Measurements from ENCODE around the gene KRT1.

KRT1 gene

GRCh38 chr12:52699373-52699772 lies 19.2 kb upstream of the KRT1 start:
- no peak overlapping the region for H3K9ac ChIP-seq (ENCODE audit: insufficient read length, low read depth)
- H3K4me1 ChIP-seq (ENCODE audit: insufficient read depth, insufficient read length) = peaks cover 6% of the 10 kb centered on the region
- no peak for DNase-seq (ENCODE audit: low read depth, low spot score)
- no peak overlapping the region for H3K4me3 ChIP-seq (ENCODE audit: insufficient read length, low read depth)
- TF ChIP-seq ZNF274 (IDR thresholded peaks at IDR 0.05; ENCODE audit: low read depth, low read length) (no peak), SUZ12 (IDR thresholded peaks at IDR 0.05; ENCODE audit: extremely low read depth, insufficient read depth, insufficient read length) (no peak), YY1 (IDR thresholded peaks at IDR 0.05; ENCODE audit: insufficient read depth, insufficient read length) (no peak)
- H3K9me3 ChIP-seq (ENCODE audit: insufficient read depth, low read length) = no peaks in the 10 kb centered on the region
- no peaks in the 10 kb centered on the region for H3K36me3 ChIP-seq (ENCODE audit: insufficient read depth, insufficient read length, low read length)
- H3K27me3 ChIP-seq (ENCODE audit: insufficient read depth, insufficient read length) = peaks cover 6% of the 10 kb centered on the region

GRCh38 chr12:52698651-52699340 lies 18.6 kb upstream of the KRT1 start:
- DNase-seq (ENCODE audit: low read depth, low spot score) = no peak
- no peak overlapping the region for H3K9ac ChIP-seq (ENCODE audit: insufficient read length, low read depth)
- TF ChIP-seq ZNF274 (IDR thresholded peaks at IDR 0.05; ENCODE audit: low read depth, low read length) (no peak), YY1 (IDR thresholded peaks at IDR 0.05; ENCODE audit: insufficient read depth, insufficient read length) (no peak), SUZ12 (IDR thresholded peaks at IDR 0.05; ENCODE audit: extremely low read depth, insufficient read depth, insufficient read length) (no peak)
- H3K27me3 ChIP-seq (ENCODE audit: insufficient read depth, insufficient read length) = peaks cover 3% of the 10 kb centered on the region
- H3K36me3 ChIP-seq (ENCODE audit: insufficient read depth, insufficient read length, low read length) = no peaks in the 10 kb centered on the region
- no peak overlapping the region for H3K4me3 ChIP-seq (ENCODE audit: insufficient read length, low read depth)
- H3K4me1 ChIP-seq (ENCODE audit: insufficient read depth, insufficient read length) = peaks cover 6% of the 10 kb centered on the region
- no peaks in the 10 kb centered on the region for H3K9me3 ChIP-seq (ENCODE audit: insufficient read depth, low read length)

- DNase-seq (ENCODE audit: low read depth, low spot score) = no peak
- H3K27me3 ChIP-seq (ENCODE audit: insufficient read depth, insufficient read length) = peaks cover 13% of the 10 kb centered on the region
- H3K4me3 ChIP-seq (ENCODE audit: insufficient read length, low read depth) = no peak overlapping the region
- H3K4me1 ChIP-seq (ENCODE audit: insufficient read depth, insufficient read length) = peaks cover 10% of the 10 kb centered on the region
- no peaks in the 10 kb centered on the region for H3K36me3 ChIP-seq (ENCODE audit: insufficient read depth, insufficient read length, low read length)
- no peak overlapping the region for H3K9ac ChIP-seq (ENCODE audit: insufficient read length, low read depth)
- no peak for TF ChIP-seq YY1 (IDR thresholded peaks at IDR 0.05; ENCODE audit: insufficient read depth, insufficient read length)
- TF ChIP-seq ZNF274 (IDR thresholded peaks at IDR 0.05; ENCODE audit: low read depth, low read length) = no peak
- no peak for TF ChIP-seq SUZ12 (IDR thresholded peaks at IDR 0.05; ENCODE audit: extremely low read depth, insufficient read depth, insufficient read length)
- H3K9me3 ChIP-seq (ENCODE audit: insufficient read depth, low read length) = no peaks in the 10 kb centered on the region
Measured at GRCh38 chr12:52697058-52697582, 16.9 kb upstream of the KRT1 start.

GRCh38 chr12:52696588-52696987 lies 16.4 kb upstream of the KRT1 start:
- H3K4me1 ChIP-seq (ENCODE audit: insufficient read depth, insufficient read length) = peaks cover 10% of the 10 kb centered on the region
- no peak overlapping the region for H3K9ac ChIP-seq (ENCODE audit: insufficient read length, low read depth)
- no peaks in the 10 kb centered on the region for H3K9me3 ChIP-seq (ENCODE audit: insufficient read depth, low read length)
- peaks cover 19% of the 10 kb centered on the region for H3K27me3 ChIP-seq (ENCODE audit: insufficient read depth, insufficient read length)
- H3K4me3 ChIP-seq (ENCODE audit: insufficient read length, low read depth) = no peak overlapping the region
- no peak for DNase-seq (ENCODE audit: low read depth, low spot score)
- TF ChIP-seq YY1 (IDR thresholded peaks at IDR 0.05; ENCODE audit: insufficient read depth, insufficient read length) = no peak
- TF ChIP-seq SUZ12 (IDR thresholded peaks at IDR 0.05; ENCODE audit: extremely low read depth, insufficient read depth, insufficient read length) = no peak
- no peak for TF ChIP-seq ZNF274 (IDR thresholded peaks at IDR 0.05; ENCODE audit: low read depth, low read length)
- no peaks in the 10 kb centered on the region for H3K36me3 ChIP-seq (ENCODE audit: insufficient read depth, insufficient read length, low read length)

GRCh38 chr12:52695039-52695438 lies 14.8 kb upstream of the KRT1 start:
- TF ChIP-seq ZNF274 (IDR thresholded peaks at IDR 0.05; ENCODE audit: low read depth, low read length) (no peak), YY1 (IDR thresholded peaks at IDR 0.05; ENCODE audit: insufficient read depth, insufficient read length) (no peak), SUZ12 (IDR thresholded peaks at IDR 0.05; ENCODE audit: extremely low read depth, insufficient read depth, insufficient read length) (no peak)
- Histone ChIP-seq H3K27me3 (ENCODE audit: insufficient read depth, insufficient read length) (peaks cover 34% of the 10 kb centered on the region), H3K9ac (ENCODE audit: insufficient read length, low read depth) (no peak overlapping the region), H3K36me3 (ENCODE audit: insufficient read depth, insufficient read length, low read length) (no peaks in the 10 kb centered on the region), H3K9me3 (ENCODE audit: insufficient read depth, low read length) (no peaks in the 10 kb centered on the region), H3K4me3 (ENCODE audit: insufficient read length, low read depth) (no peak overlapping the region), H3K4me1 (ENCODE audit: insufficient read depth, insufficient read length) (peaks cover 10% of the 10 kb centered on the region)
- DNase-seq (ENCODE audit: low read depth, low spot score) = no peak

GRCh38 chr12:52694151-52694550 lies 13.9 kb upstream of the KRT1 start:
- Histone ChIP-seq H3K4me3 (ENCODE audit: insufficient read length, low read depth) (no peak overlapping the region), H3K36me3 (ENCODE audit: insufficient read depth, insufficient read length, low read length) (no peaks in the 10 kb centered on the region), H3K9me3 (ENCODE audit: insufficient read depth, low read length) (no peaks in the 10 kb centered on the region), H3K9ac (ENCODE audit: insufficient read length, low read depth) (no peak overlapping the region), H3K4me1 (ENCODE audit: insufficient read depth, insufficient read length) (peaks cover 10% of the 10 kb centered on the region), H3K27me3 (ENCODE audit: insufficient read depth, insufficient read length) (peaks cover 42% of the 10 kb centered on the region)
- TF ChIP-seq YY1 (IDR thresholded peaks at IDR 0.05; ENCODE audit: insufficient read depth, insufficient read length) (no peak), ZNF274 (IDR thresholded peaks at IDR 0.05; ENCODE audit: low read depth, low read length) (no peak), SUZ12 (IDR thresholded peaks at IDR 0.05; ENCODE audit: extremely low read depth, insufficient read depth, insufficient read length) (no peak)
- DNase-seq (ENCODE audit: low read depth, low spot score) = no peak

- no peak overlapping the region for H3K4me3 ChIP-seq (ENCODE audit: insufficient read length, low read depth)
- DNase-seq (ENCODE audit: low read depth, low spot score) = no peak
- H3K9ac ChIP-seq (ENCODE audit: insufficient read length, low read depth) = no peak overlapping the region
- TF ChIP-seq ZNF274 (IDR thresholded peaks at IDR 0.05; ENCODE audit: low read depth, low read length) = no peak
- no peak for TF ChIP-seq YY1 (IDR thresholded peaks at IDR 0.05; ENCODE audit: insufficient read depth, insufficient read length)
- no peak for TF ChIP-seq SUZ12 (IDR thresholded peaks at IDR 0.05; ENCODE audit: extremely low read depth, insufficient read depth, insufficient read length)
- H3K27me3 ChIP-seq (ENCODE audit: insufficient read depth, insufficient read length) = peaks cover 51% of the 10 kb centered on the region
- H3K4me1 ChIP-seq (ENCODE audit: insufficient read depth, insufficient read length) = peaks cover 4% of the 10 kb centered on the region
- no peaks in the 10 kb centered on the region for H3K9me3 ChIP-seq (ENCODE audit: insufficient read depth, low read length)
- no peaks in the 10 kb centered on the region for H3K36me3 ChIP-seq (ENCODE audit: insufficient read depth, insufficient read length, low read length)
Measured at GRCh38 chr12:52693261-52693660, 13.1 kb upstream of the KRT1 start.
